HG03135 (cell line): ENCODE measurements around the gene PANX2.

Source experiments
- ATAC-seq: cut with Tn5 transposase; IDR thresholded peaks from one replicate; pipeline ENCODE4 v1.9.1; 2021; ENCODE audit warnings: mild to moderate bottlenecking, moderate library complexity; ENCODE audit not compliant: unreplicated experiment

Gene PANX2

DNA sequence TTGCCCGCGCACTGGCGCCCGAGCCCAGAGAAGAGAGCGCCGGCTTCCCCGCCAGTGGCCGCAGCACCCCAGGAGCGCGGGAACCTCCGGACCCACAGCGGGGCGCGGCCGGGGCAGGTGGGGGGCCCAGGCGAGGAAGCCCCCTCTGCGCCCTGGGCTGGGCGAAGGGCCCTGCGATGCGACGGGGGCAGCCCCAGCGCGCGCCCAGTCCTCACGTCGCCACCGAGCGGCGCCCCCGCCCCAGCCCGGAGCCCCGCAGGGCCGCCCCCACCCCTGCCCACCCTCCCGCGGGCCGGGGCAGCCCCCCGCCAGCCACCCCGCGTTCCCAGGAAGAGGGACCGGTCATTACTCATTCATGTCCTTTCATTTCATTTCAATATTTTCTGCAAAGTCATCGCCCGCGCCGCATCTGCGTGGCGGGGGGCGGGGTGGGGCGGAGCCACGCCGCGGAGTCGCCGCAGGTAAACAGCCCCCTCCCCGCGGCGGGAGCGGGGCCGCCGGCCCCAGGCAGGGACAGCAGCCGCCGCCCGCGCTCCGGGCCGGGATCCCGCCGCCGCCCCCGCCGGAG is 673 bp upstream of the PANX2 start:
- no peak for ATAC-seq

DNA sequence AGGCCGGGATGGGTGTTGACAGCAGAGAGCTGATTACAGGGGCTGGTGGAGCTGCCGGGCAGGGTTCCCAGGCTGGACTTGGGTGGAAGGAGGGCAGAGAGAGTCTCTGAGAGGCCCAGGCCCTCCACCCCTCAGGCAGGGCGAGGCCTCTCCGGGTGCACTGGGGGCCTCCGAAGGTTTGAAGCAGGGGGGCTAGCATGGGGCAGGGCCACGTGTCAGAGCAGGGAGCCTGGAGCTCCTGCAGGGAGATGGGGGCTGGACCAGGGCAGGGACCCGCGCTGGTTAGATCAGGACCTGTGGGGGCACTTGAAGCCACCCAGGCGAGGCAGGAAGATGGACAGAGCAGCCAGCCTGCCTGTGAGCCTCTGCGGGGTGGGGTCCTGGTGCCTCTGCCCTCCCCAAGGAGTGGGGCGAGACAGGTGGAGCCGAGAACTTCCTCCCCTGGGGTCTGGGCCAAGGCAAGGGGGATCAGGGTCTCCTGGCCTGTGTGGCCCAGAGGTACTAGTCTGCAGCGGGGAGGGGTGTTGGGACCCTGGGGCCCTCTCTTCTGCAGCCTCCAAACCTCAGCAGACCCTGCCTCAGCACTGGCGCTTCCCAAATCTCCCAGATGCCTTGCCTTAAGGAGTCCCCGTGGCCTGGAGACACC is 911 bp downstream of the PANX2 start:
- no peak for ATAC-seq

- ATAC-seq, result no peak
Observed at GRCh38 chr22:50171965-50172421, 1.5 kb downstream of the PANX2 start.

- no peak for ATAC-seq
Observed at GRCh38 chr22:50173311-50173982, 2.9 kb downstream of the PANX2 start.

GRCh38 chr22:50173983-50174355 is 3.4 kb downstream of the PANX2 start:
- ATAC-seq, result no peak

DNA sequence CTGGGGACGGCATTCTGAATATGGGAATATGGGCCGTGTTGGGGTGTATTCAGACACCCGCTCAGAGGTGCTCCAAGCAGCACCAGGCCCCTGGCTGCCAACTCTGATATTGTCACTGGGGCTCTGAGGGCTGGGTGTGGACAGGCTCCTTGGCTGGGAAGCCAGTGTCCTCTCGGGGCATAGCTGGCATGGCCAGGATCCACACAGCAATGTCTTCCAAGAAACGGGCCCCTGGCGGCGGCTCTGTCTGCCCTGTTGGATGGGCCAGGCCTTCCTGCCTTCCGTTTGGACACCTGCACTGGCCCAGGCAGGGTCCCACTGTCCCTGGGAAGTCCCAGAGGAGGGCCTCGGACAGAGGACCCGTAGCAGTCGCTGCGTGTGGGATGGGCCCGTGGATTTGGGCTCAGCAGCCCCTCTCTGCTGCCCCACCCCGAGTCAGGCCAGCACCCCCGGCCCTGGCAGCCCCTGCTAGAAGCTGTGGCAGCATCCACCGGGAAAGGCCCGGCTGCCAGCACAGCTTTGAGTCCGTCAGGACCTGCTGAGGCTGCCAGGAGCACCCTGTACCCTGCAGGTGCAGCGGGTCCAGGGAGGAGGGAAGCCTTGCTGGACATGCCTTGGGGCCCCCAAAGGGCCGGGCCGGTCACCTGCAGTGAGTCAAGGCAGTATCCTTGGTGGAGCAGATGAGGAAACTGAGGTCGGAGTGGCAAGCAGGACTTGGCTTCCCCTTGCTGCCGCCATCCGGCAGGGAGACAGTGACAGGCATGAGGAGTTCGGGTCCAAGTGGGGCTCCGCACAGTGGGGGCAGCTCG is 4.1 kb downstream of the PANX2 start:
- no peak for ATAC-seq

- no peak for ATAC-seq
Observed at GRCh38 chr22:50175191-50175461, 4.6 kb downstream of the PANX2 start.

- no peak for ATAC-seq
Observed at GRCh38 chr22:50175921-50176849, 5.7 kb downstream of the PANX2 start.

GRCh38 chr22:50176850-50177536 is 6.5 kb downstream of the PANX2 start:
- no peak for ATAC-seq

DNA sequence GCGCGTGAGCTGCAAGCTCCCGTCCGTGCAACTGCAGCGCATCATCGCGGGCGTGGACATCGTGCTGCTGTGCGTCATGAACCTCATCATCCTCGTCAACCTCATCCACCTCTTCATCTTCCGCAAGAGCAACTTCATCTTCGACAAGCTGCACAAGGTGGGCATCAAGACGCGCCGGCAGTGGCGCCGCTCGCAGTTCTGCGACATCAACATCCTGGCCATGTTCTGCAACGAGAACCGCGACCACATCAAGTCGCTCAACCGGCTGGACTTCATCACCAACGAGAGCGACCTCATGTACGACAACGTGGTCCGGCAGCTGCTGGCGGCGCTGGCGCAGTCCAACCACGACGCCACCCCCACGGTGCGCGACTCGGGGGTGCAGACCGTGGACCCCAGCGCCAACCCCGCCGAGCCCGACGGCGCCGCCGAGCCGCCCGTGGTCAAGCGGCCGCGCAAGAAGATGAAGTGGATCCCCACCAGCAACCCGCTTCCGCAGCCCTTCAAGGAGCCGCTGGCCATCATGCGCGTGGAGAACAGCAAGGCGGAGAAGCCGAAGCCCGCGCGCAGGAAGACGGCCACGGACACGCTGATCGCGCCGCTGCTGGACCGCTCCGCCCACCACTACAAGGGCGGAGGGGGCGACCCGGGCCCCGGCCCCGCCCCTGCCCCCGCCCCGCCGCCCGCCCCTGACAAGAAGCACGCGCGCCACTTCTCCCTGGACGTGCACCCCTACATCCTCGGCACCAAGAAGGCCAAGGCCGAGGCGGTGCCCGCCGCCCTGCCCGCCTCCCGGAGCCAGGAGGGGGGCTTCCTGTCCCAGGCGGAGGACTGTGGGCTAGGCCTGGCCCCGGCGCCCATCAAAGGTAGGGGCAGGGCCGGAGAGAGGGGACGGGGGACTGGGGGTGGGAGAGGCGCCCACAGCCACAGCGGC is 7.3 kb downstream of the PANX2 start:
- ATAC-seq, result no peak

GRCh38 chr22:50178471-50178864 is 7.9 kb downstream of the PANX2 start:
- ATAC-seq, result no peak

DNA sequence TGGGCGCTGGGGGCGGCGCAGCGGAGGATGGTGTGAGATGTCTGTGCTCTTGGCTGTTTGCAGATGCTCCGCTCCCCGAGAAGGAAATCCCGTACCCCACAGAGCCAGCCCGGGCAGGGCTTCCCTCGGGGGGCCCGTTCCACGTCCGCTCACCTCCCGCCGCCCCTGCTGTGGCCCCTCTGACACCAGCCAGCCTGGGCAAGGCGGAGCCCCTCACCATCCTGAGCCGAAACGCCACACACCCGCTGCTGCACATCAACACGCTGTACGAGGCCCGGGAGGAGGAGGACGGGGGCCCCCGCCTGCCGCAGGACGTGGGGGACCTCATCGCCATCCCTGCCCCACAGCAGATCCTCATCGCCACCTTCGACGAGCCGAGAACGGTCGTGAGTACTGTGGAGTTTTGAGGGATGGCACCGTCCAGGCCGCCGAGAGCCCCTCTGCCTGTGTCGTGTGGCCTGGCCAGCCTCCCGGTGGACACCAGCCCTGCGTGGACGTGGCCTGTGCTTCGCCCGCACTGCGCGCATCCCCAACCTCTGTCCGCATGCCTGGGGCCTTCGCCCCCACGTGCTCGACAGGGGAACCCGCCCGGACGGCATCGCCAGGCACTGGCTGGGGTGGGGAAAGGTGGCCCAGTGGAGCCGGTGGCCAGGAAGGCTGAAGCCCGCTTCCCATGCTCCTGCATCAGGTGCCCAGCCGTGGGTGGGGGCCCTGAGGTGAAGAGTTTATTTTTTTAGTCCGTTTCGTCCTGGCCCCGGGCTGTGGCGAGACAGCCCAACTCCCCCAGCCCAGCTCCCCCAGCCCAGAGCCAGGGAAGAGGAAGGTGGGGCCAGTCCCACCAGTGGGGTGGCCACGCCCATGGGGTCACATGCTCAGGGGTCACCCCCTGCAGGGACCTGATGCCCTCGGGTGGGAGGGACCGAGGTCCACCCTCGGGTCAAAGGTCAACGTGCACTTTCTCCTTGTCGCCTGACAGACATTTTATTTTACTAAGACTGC is 8.6 kb downstream of the PANX2 start:
- no peak for ATAC-seq

DNA sequence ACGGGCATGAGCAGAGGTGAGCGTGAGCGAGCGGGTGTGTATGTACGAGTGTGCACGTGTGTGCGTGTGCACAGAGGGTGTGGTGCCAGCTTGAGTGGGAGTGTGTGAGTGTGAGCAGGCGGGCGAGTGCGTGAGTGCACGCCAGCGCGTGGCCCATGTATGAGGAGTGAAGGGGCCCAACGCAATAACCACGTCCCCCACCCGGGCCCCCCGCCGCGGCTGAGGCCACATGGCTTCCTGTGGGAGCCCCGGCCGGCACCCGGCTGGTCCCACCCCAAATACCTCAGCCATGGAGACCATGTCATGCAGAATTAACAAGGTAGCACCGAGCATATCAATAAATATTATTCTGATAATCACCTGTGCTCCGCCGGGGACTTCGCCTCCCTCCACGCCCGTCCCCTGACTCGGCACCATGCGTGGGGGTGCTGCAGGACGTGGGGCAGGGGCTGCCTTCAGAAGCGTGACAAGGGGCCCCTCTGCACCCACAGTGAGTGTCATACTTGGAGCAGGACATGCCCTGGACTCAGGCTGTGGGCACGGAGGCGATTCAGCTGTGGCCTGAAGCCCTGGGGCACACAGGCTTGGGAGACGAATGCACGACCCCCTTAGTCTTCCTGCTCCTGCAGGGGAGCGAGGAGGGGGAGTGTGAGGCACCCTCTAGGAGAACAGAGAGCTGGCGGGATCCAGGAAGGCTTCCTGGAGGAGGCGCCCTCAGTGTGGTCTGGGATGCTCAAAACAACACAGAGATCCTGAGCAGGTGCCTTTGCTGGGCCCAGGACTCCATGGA is 9.6 kb downstream of the PANX2 start:
- no peak for ATAC-seq

DNA sequence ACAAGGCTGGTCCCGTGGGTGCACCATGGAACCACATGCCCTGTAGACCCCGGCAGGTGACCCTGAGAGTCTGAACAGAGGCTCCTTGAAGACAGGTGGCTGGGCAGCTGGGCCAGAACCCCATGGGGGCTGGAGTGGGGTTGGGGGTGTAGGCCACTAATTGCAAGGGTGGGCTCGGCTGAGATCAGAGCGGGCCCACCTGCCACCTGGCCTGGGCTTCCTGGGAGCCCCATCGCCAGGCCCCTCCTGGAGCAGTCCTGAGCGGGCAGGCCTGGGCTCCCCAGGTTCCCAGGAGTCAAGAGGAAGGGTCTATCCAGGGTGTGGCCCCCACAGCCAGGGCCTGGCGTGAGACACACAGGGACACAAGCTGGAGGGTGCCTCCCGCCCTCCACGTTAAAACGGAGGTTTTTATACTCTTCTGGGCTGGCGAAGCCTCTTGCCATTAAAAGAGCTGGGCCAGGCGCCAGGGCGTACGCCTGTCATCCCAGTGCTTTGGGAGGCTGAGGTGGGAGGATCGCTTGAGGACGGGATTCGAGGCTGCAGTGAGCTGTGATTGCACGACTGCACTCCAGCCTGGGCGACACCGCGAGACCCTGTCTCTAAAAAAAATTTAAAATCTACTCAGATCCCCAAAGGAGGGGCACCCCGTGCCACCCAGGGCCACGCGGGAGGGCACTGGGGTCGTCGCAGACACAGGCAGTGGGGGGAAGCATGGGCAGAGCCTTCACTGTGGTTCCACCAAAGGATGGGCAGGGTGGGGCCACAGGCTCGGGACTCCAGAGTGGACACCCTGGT is 10.4 kb downstream of the PANX2 start:
- no peak for ATAC-seq

DNA sequence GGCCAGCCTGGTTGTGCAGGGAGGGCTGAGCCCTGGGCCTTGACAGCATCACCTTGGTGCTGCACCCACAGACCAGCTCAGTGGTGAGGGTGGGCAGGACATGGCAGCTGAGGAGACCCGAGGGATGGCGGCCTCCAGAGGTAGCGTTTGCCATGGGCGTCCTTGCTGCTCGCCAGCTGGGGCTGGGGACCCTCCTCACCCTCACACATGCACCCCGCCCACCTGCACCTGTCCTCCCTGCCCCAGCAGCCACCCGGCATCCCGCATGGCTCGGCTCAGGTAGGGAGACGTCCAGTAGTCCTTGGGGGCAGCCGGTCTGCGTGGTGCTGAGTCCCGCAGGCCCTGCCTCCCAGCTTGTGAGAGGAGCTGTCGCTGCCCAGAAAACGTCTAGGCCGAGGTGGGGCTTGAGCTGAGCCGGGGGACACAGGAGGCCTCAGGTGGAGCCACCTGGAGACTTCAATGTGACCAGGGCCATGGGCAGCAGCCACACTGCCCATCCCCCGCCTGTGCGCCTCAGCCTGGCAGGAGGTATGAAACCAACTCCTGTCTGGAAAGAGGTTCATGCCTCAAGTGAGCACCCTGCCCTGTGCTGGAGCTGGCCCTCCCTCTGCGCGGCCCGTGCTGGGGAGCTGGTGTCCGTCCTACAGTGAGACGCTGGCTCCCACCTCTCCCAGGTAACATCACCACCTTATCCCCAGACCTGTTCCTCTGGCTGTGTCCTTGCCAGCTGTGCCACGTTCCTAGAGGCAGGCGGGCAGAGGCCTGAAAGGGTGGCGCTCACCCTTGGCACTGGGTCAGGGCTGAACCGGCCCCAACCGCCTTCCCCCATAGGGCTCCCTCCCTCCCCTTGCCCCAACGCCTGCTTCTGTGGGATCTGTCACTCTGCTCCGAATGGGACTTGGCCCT is 11.9 kb downstream of the PANX2 start:
- no peak for ATAC-seq
